ENCODE measurements around the gene SNX33. TPM values are rescaled to one million over a fixed set of nuclear protein-coding genes. Genes with fewer than 3 reads are reported as not detected.
A peak's percentile ranks its signal among the peaks of the same experiment; 100 is the strongest.
"Not testable (repeated sequence)": the region's sequence is repeated elsewhere in the genome, so short reads cannot be mapped to it uniquely, and the experiment has no call there.

The SNX33 gene
- total and polyA plus RNA-seq, 9 donors = 16.0 to 37.3 (median 28.3) TPM

DNA sequence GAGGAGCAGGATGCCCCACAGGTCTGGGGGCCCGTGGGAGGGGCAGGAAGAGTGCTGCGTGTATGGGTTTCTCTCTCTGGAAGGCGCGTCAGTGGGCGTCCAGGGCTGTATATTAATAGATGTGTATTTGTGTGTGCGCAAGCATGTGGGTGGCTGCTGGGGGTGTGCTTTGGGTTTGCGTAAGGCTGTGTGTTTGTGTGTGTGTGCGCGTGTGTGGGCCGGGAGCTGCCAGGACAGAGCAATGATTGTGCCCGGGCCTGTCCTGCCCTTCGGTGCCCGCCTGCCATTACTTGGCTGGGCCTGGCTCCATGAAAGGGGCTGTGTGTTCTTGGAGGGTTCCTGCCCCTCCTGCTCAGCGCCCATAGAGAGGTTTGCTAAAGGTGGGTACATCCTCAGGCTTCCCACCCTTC lies 48.6 kb downstream of the SNX33 start:
- H3K36me3 ChIP-seq = no peaks in the 10 kb centered on the region
- TF ChIP-seq EP300 (IDR thresholded peaks at IDR 0.05) (no peak), POLR2A (IDR thresholded peaks at IDR 0.05) (no peak)
- TF ChIP-seq, protein P1, sequence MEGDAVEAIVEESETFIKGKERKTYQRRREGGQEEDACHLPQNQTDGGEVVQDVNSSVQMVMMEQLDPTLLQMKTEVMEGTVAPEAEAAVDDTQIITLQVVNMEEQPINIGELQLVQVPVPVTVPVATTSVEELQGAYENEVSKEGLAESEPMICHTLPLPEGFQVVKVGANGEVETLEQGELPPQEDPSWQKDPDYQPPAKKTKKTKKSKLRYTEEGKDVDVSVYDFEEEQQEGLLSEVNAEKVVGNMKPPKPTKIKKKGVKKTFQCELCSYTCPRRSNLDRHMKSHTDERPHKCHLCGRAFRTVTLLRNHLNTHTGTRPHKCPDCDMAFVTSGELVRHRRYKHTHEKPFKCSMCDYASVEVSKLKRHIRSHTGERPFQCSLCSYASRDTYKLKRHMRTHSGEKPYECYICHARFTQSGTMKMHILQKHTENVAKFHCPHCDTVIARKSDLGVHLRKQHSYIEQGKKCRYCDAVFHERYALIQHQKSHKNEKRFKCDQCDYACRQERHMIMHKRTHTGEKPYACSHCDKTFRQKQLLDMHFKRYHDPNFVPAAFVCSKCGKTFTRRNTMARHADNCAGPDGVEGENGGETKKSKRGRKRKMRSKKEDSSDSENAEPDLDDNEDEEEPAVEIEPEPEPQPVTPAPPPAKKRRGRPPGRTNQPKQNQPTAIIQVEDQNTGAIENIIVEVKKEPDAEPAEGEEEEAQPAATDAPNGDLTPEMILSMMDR (IDR thresholded peaks at IDR 0.05) = no peak
- H3K4me1 ChIP-seq (ENCODE audit: insufficient read depth) = peaks cover 20% of the 10 kb centered on the region
- DNase-seq = peak in 1 of 5 donors; percentile 42
- H3K9me3 ChIP-seq = no peaks in the 10 kb centered on the region
- 71 to 86% (median 82%) methylated on average over 14 of the region's 14 CpGs for WGBS, 3 donors
- H3K27ac ChIP-seq = no peak overlapping the region
- intact Hi-C loops (cut with DNase I) = loop anchor here in 1 of 4 donors (10.0 kb wide), 1 partner anchor 332 kb away; the partner anchor contains the start of gene MAN2C1
- H3K4me3 ChIP-seq = no peak overlapping the region
- H3K27me3 ChIP-seq = no peaks in the 10 kb centered on the region

DNA sequence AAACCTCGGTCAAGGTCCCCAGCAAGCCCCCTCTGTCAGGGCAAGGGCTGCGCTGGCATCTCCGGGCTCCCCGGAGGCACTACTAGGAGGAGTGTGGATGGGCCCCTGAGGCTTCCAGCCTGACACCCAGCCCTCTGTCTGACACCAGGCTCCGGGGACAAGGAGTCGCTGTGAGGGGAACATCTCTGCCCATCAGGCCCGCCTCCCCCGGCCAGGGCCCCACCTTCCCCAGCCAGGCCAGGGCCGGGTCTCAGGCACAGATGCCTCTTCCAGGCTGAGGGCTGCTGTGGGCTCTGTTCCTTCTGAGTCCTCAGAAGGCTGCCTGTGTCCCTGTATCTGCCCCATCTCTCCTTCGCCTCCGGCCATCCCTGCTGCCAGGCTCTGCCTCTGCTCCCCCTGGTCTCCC lies 49.1 kb downstream of the SNX33 start:
- intact Hi-C loops (cut with DNase I) = loop anchor here in 1 of 4 donors (10.0 kb wide), 1 partner anchor 332 kb away; the partner anchor contains the start of gene MAN2C1
- H3K36me3 ChIP-seq = no peaks in the 10 kb centered on the region
- WGBS, 3 donors = 67 to 82% (median 75%) methylated on average over 11 of the region's 11 CpGs
- no peak overlapping the region for H3K4me3 ChIP-seq
- DNase-seq = peak in 1 of 5 donors; percentile 33
- peak overlapping the region; percentile 1 to 20 for H3K27ac ChIP-seq
- peaks cover 20% of the 10 kb centered on the region for H3K4me1 ChIP-seq (ENCODE audit: insufficient read depth)
- no peaks in the 10 kb centered on the region for H3K9me3 ChIP-seq
- TF ChIP-seq, protein P1 (IDR thresholded peaks at IDR 0.05) = no peak
- no peak for TF ChIP-seq EP300 (IDR thresholded peaks at IDR 0.05)
- no peak for TF ChIP-seq POLR2A (IDR thresholded peaks at IDR 0.05)
- no peaks in the 10 kb centered on the region for H3K27me3 ChIP-seq

DNA sequence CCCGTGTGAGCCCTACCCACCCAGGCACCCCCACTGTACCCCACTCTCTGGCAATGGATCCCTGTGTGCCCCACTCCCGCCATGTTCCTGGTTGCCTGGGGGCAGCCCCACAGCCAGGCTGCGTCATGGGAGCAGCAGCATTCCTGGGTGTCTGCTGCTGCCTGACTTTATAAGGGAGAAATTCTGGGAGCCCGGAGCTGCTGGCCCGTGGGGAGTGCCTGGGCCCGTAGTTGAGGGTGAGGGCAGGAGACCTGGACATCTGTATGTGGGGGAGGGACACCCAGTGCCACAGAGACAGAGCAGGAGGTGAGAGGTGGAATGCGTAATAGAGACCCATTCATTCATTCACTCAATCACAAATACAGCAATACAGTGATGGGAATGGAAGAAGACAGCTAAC lies 49.8 kb downstream of the SNX33 start:
- H3K9me3 ChIP-seq = no peaks in the 10 kb centered on the region
- WGBS, 3 donors = 42 to 59% (median 49%) methylated on average over 7 of the region's 7 CpGs
- H3K36me3 ChIP-seq = no peaks in the 10 kb centered on the region
- H3K4me3 ChIP-seq = no peak overlapping the region
- peaks cover 20% of the 10 kb centered on the region for H3K4me1 ChIP-seq (ENCODE audit: insufficient read depth)
- H3K27me3 ChIP-seq = no peaks in the 10 kb centered on the region
- TF ChIP-seq POLR2A (IDR thresholded peaks at IDR 0.05) (no peak), EP300 (IDR thresholded peaks at IDR 0.05) (no peak)
- TF ChIP-seq, protein P1 (IDR thresholded peaks at IDR 0.05) = no peak
- intact Hi-C loops (cut with DNase I) = loop anchor here in 1 of 4 donors (10.0 kb wide), 1 partner anchor 333 kb away; the partner anchor contains the start of gene MAN2C1
- H3K27ac ChIP-seq = no peak overlapping the region
- peak in 1 of 5 donors; percentile 37 for DNase-seq

DNA sequence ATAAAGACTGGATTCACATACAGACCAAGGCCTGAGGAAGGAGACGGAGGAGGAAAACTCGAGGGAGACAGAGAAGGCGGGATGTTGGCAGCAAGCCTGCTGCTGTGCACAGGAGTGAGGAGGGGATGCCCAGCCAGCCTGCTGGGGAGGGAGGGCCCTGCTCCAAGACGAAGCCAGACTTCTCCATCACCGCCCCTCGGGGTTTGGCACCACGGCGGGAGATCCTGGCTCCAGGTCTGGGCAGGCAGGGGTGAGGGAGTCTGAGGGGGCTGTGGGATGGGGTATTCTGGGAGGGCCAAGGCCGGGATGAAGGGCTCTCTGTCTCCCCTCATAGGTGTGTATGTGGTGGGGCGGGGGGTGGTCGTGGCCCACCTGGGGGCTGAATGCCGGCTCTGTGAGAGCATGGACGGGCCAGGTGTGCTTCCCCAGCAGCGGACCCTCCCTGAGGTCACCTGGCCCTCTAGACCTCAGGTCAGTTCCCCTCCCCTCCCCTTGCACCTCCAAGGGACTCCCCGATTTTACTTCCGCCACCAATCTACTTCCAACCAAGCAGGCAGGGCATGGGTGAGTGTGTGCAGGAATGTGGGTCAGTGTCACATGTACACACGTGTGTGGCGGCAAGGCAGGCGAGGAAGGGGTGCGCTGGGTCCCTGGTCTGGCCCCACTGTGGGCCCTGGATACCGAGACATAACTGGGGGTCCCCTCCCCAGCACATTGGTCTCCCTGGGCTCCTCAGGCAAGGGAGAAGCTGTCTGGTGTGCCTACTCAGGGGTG lies 50.4 kb downstream of the SNX33 start:
- not testable (repeated sequence) for H3K27ac ChIP-seq, H3K27me3 ChIP-seq, H3K36me3 ChIP-seq, H3K9me3 ChIP-seq, H3K4me3 ChIP-seq
- intact Hi-C loops (cut with DNase I) = loop anchor here in 1 of 4 donors (10.0 kb wide), 1 partner anchor 333 kb away; the partner anchor contains the start of gene MAN2C1
- 65 to 77% (median 66%) methylated on average over 15 to 21 of the region's 21 CpGs for WGBS, 3 donors
- peak in 1 of 5 donors; percentile 63 for DNase-seq
- H3K4me1 ChIP-seq (ENCODE audit: insufficient read depth) = peaks cover 20% of the 10 kb centered on the region

DNA sequence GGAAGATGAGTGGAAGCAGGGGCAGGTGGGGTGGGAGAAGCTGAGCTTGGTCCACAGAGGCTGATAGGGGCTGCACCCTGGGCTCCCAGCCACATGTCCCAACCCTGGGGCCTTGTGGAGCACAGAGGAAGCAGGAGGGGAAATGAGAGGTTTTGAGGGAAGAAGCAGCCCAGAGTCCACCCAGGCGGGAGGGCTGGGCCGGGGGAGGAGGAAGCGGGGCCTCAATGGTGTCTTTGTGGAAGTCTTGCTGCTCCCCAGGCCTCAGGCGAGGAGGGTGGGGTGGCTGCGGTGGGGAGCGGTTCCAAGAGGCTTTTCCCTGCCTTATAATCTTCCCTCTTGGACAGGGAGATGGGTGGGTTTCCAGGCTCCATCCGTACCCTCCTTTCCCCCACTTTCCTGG lies 51.8 kb downstream of the SNX33 start:
- H3K36me3 ChIP-seq; H3K4me1 ChIP-seq (ENCODE audit: insufficient read depth); H3K9me3 ChIP-seq; H3K27me3 ChIP-seq; H3K4me3 ChIP-seq: not testable (repeated sequence)
- intact Hi-C loops (cut with DNase I) = loop anchor here in 1 of 4 donors (10.0 kb wide), 1 partner anchor 335 kb away; the partner anchor contains the start of gene MAN2C1
- DNase-seq = peak in 2 of 5 donors; percentile 38 to 41
- peak overlapping the region in 1 of 2 donors; percentile 20 for H3K27ac ChIP-seq
- WGBS, 3 donors = 80 to 88% (median 81%) methylated on average over 7 of the region's 7 CpGs

DNA sequence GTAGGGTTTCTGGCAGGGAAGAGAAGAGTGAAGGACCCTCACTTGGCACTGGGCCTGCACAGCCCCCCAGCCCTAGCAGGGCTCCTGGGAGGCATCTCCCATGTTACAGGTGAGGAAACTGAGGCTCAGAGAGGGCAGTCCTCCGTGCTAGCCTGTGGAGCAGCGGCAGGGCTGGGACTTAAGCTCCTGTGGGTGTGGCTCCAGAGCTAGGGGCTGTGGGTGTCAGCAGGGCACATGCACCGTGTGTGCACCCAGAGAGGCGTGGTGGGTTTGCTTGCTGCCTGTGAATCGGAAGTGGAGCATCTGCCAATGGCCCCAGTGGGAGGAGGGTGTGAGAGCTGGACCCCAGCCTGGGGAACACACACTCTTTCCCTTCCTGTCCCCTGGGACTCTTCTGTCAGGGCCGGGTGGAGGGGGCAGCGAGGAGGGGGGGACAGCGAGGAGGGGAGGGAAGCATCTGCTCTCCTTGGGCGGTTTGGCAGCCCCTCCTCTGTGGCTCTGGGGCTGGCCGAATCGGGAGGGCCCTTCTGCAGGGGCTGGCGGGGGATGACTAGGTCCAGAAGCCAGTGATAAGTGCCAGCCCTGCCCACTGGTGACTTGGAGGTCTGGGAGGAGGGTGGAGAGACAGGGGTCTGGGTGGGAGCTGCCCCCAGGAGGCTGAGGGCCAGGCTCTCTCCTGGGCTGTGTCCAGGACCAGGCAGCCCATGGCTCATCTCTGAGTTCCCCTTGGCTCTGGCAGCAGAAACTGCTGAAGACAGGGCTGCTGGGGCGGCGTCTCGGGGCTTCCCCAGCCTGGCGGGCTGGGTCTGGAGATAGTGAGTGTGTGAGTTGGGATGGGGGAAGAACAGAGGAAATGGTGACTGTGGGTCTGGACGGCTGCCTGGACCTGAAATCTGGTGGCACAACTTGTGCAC lies 52.5 kb downstream of the SNX33 start:
- peak; percentile 61 to 76 (median 69) for DNase-seq
- H3K27me3 ChIP-seq; H3K4me3 ChIP-seq; H3K9me3 ChIP-seq; H3K36me3 ChIP-seq; H3K4me1 ChIP-seq (ENCODE audit: insufficient read depth): not testable (repeated sequence)
- peak overlapping the region in 1 of 2 donors; percentile 20 for H3K27ac ChIP-seq
- intact Hi-C loops (cut with DNase I) = loop anchor here in 1 of 4 donors (10.0 kb wide), 1 partner anchor 335 kb away; the partner anchor contains the start of gene MAN2C1
- WGBS, 3 donors = 5 to 14% (median 9%) methylated on average over 9 to 15 of the region's 17 CpGs

DNA sequence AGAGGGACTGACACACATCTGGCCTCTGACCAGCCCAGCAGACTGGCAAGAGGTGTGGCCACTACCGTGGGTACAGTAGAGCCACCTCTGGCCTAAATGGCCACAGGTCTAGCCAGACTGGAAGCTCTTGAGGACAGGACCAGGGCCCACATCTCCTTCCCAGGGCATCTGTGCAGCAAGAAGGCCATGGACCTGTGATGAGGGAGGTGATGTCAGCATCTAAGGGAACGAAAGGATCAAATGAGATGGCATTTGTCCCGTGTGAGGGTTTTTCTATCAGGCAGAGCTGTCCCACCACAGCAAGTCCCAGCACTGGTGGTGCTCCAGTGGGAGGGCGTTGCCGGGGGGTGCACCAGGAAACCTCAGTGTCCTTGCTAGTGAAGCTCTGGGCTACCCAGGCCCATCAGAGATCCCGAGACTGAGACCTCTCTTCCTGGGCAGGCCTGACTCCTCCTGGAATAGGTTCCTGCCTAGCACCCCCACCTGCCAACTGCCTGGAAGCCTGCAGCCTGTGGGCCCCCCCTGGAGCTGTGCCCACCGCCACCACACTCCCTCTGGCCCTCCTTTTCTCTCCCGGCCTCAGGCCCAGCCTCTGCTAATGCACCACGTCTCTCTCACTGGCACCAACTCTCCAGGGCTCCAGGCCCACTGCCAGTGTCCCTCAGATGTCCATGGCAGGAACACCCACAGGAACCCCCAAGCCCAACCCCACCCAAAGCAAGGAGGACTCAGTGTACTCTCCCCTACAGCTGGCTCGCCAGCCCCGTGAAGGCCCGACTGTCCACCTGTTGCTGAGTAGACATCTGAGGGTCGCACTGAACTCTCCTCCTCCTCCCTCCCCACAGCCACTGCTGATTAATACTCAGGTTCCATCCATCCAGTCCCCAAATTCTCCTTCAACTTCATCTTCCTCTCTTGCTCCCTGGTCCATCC lies 53.6 kb downstream of the SNX33 start:
- 73 to 85% (median 75%) methylated on average over 12 to 13 of the region's 13 CpGs for WGBS, 3 donors
- H3K9me3 ChIP-seq; H3K36me3 ChIP-seq; H3K4me1 ChIP-seq (ENCODE audit: insufficient read depth); intact Hi-C loops (cut with DNase I); H3K27me3 ChIP-seq; H3K4me3 ChIP-seq: not testable (repeated sequence)
- peak in 1 of 5 donors; percentile 36 for DNase-seq
- peak overlapping the region in 1 of 2 donors; percentile 29 for H3K27ac ChIP-seq
